T-cell (primary cell): Measurements from ENCODE around the gene FHIP1A. TPM values are rescaled to one million over a fixed set of nuclear protein-coding genes. Genes with fewer than 3 reads are reported as not detected.

Experiments
- ATAC-seq, 4 experiments: fragments of 200-7000 bp in 3 of 4; fragments of 150-1000 bp in 1 of 4; cut with Tn5 transposase; replicated peaks in 1 of 4; 1 replicate in 3 of 4; 2 replicates in 1 of 4; pipeline ENCODE4 v1.10.0; 2021; ENCODE audit warnings: moderate library complexity in 3 of 4, mild to moderate bottlenecking in 2 of 4, moderate number of reproducible peaks in 1 of 4
- CTCF ChIA-PET, 2 donors: fragments of 300-600 bp; sonication (Branson Sonifier 250); formaldehyde crosslinking; loops; one replicate each; lab custom pipeline; 2022; ENCODE audit warnings: antibody characterized with exemption in 2 of 2; lab: Charles Lee
- POLR2A ChIA-PET, 2 donors: fragments of 300-600 bp; sonication (Branson Sonifier 250); formaldehyde crosslinking; loops; one replicate each; lab custom pipeline; 2022; ENCODE audit warnings: antibody characterized with exemption in 2 of 2; lab: Charles Lee
- DNase-seq, 35 experiments: peaks; one replicate each; pipeline versions ENCODE4 v3.0.0 to v3.0.0-alpha.2; 2013 to 2023
- H3K27ac ChIP-seq: one replicate; pipeline ENCODE4 v1.5.1; 2013; ENCODE audit warnings: low read length
- H3K27me3 ChIP-seq, 2 experiments: replicated peaks in 1 of 2; 1 replicate in 1 of 2; 2 replicates in 1 of 2; pipeline versions ENCODE4 v1.6.1 to v1.7.0; 2013; ENCODE audit warnings: low read length in 1 of 2, mixed read lengths in 1 of 2; ENCODE audit not compliant: control insufficient read depth in 2 of 2, insufficient read depth in 2 of 2; ENCODE audit errors: extremely low read depth in 1 of 2
- H3K36me3 ChIP-seq, 2 donors: 1 replicate in 1 of 2; 2 replicates in 1 of 2; pipeline versions ENCODE4 v1.6.1 to v1.7.0; 2013; ENCODE audit warnings: low read length in 1 of 2; ENCODE audit not compliant: control insufficient read depth in 2 of 2, insufficient read depth in 1 of 2; ENCODE audit errors: extremely low read depth in 1 of 2
- H3K4me1 ChIP-seq, 2 experiments: 1 replicate in 1 of 2; 2 replicates in 1 of 2; pipeline versions ENCODE4 v1.6.1 to v1.7.0; 2013; ENCODE audit warnings: low read length in 2 of 2, mixed read lengths in 1 of 2; ENCODE audit not compliant: insufficient read depth in 2 of 2, control insufficient read depth in 1 of 2; ENCODE audit errors: extremely low read depth in 1 of 2
- H3K4me3 ChIP-seq, 2 donors: 1 replicate in 1 of 2; 2 replicates in 1 of 2; pipeline versions ENCODE4 v1.5.1 to v1.7.0; 2013; ENCODE audit warnings: mild to moderate bottlenecking in 2 of 2, low read length in 1 of 2, moderate library complexity in 1 of 2; ENCODE audit not compliant: control insufficient read depth in 1 of 2; ENCODE audit errors: extremely low read depth in 1 of 2
- H3K9me3 ChIP-seq: 2 replicates; pipeline ENCODE4 v1.7.0; 2013
- H3K27ac Mint-ChIP-seq, 2 donors: one replicate each; pipeline ENCODE4 v1.8.0; 2020 to 2021; ENCODE audit warnings: mild to moderate bottlenecking in 2 of 2, mixed read lengths in 2 of 2
- H3K27me3 Mint-ChIP-seq, 2 donors: one replicate each; pipeline ENCODE4 v1.8.0; 2021 to 2022; ENCODE audit warnings: mixed read lengths in 2 of 2
- H3K36me3 Mint-ChIP-seq: one replicate; pipeline ENCODE4 v1.8.0; 2021; ENCODE audit warnings: mixed read lengths
- H3K4me1 Mint-ChIP-seq, 3 donors: one replicate each; pipeline ENCODE4 v1.8.0; 2020 to 2022; ENCODE audit warnings: mixed read lengths in 3 of 3, mild to moderate bottlenecking in 1 of 3
- H3K4me3 Mint-ChIP-seq, 3 donors: one replicate each; pipeline ENCODE4 v1.8.0; 2020 to 2022; ENCODE audit warnings: mild to moderate bottlenecking in 3 of 3, mixed read lengths in 3 of 3, moderate library complexity in 3 of 3
- H3K9me3 Mint-ChIP-seq, 3 donors: one replicate each; pipeline ENCODE4 v1.8.0; 2020 to 2022; ENCODE audit warnings: mixed read lengths in 3 of 3
- WGBS: methylation state at CpG from one replicate; pipeline ENCODE4 v1.1.5; 2013; ENCODE audit warnings: missing lambda C conversion rate; ENCODE audit not compliant: insufficient coverage; 5-methylcytosine and 5-hydroxymethylcytosine counted together
- total RNA-seq, 35 experiments: library from RNA in 6 of 35; stranded (reverse) in 6 of 35; fragments of 120-200 nt in 1 of 35; gene quantifications; one replicate each; pipeline versions ENCODE4 v1.2.1 to v1.2.4 and lab custom pipeline; 2013 to 2026

The FHIP1A gene
- total RNA-seq, 5 donors from 2014 or later (not counting 1 experiment from before 2014, with no cell fraction given), result 1.1 to 2.7 (median 1.6) TPM

DNA sequence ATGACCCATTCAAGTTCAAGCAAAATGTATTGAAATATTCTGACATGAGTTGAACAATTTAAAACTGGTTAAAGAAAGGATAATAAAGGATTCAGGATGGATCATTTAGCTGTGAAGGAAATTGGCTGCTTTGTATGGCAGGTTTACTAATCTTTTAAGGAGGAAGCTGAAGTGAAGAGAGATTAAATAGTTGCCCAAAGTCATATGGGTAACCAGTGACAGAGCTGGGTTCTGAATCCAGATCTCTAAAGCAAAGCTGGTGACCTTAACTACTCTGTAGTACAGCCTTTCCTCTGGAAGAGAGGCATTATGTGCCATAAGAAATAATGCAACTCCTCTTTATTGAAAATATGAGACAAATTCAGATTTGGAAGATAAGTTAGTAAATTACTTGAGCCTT, 22.8 kb downstream of the FHIP1A start:
- CTCF ChIA-PET, result no interaction called here
- H3K36me3 ChIP-seq, result no peaks in the 10 kb centered on the region
- no peak for DNase-seq

DNA sequence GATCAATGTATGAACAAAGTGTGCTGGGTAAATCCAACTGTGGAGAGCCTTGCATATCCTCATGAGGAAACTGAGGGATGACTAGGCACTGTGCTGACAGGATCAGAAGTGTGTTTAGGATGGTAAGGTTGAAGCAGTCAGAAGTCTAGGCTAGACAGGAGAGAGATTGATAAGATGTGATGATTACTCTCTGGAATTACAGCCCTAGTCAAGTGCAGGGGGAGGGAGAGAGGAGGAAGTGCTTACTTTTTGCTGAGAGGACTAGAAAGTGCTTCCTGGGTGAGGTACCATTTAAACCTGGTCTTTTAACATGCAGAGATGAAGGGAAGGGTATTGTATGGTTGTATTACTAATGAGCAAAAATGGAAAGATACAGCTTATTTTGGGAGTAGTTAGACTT, 23.7 kb downstream of the FHIP1A start:
- Mint-ChIP-seq H3K27me3 (peaks cover 2 to 17% of the 10 kb centered on the region in 2 donors), H3K4me1 (no peaks in the 10 kb centered on the region), H3K36me3 (no peaks in the 10 kb centered on the region), H3K27ac (no peak overlapping the region), H3K9me3 (no peaks in the 10 kb centered on the region), H3K4me3 (no peak overlapping the region)
- POLR2A ChIA-PET, result no interaction called here
- Histone ChIP-seq H3K9me3 (no peaks in the 10 kb centered on the region), H3K4me3 (no peak overlapping the region), H3K27me3 (no peaks in the 10 kb centered on the region), H3K27ac (no peak overlapping the region), H3K4me1 (no peaks in the 10 kb centered on the region), H3K36me3 (no peaks in the 10 kb centered on the region)
- CTCF ChIA-PET, result no interaction called here
- no peak for DNase-seq
- ATAC-seq, result no peak

More for the DNA sequence above, 22.8 kb downstream of the FHIP1A start:
- Histone ChIP-seq H3K27me3 (no peaks in the 10 kb centered on the region), H3K4me3 (no peak overlapping the region), H3K4me1 (no peaks in the 10 kb centered on the region), H3K27ac (no peak overlapping the region), H3K9me3 (no peaks in the 10 kb centered on the region)
- no peaks in the 10 kb centered on the region for H3K36me3 Mint-ChIP-seq
- POLR2A ChIA-PET, result no interaction called here
- H3K27me3 Mint-ChIP-seq, result peaks cover 2 to 17% of the 10 kb centered on the region in 2 donors
- no peak for ATAC-seq
- no peaks in the 10 kb centered on the region for H3K9me3 Mint-ChIP-seq
- H3K4me3 Mint-ChIP-seq, result no peak overlapping the region
- no peaks in the 10 kb centered on the region for H3K4me1 Mint-ChIP-seq
- H3K27ac Mint-ChIP-seq, result no peak overlapping the region

DNA sequence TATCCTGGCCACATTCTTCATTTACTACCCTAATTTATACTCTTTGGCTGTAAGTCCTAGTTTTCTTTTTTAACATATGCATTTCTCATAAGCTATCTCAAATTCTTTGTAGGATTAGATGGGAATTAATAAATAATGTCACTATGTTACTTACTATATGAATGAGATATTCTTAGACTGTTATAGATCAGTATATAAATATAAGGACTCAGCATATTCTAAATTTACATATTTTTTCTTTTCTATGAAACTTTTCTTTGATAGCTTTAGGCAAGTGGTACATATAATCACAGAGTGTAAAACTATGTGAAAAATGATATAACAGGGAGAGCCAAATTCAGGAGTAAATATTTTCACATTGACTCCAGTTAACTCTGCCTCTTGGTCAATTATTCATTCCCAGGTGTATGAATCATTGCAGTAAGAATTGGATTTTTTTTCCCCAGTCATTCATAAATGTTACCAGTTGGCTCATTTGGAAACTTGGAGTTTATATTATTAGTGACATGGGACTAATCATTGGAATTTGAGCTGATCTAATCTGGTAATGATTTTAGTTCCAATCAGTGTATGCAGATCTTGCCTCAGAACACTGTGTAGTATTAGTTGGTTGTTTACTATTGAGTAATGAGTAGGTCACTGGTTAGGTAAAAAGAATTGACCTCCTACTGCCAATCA, 25.3 kb downstream of the FHIP1A start:
- Mint-ChIP-seq H3K9me3 (no peaks in the 10 kb centered on the region), H3K4me1 (no peaks in the 10 kb centered on the region), H3K4me3 (no peak overlapping the region), H3K36me3 (no peaks in the 10 kb centered on the region), H3K27ac (no peak overlapping the region), H3K27me3 (peaks cover 0 to 6% of the 10 kb centered on the region in 2 donors)
- Histone ChIP-seq H3K9me3 (no peaks in the 10 kb centered on the region), H3K4me3 (no peak overlapping the region), H3K4me1 (no peaks in the 10 kb centered on the region), H3K27ac (no peak overlapping the region), H3K27me3 (no peaks in the 10 kb centered on the region), H3K36me3 (no peaks in the 10 kb centered on the region)
- ChIA-PET CTCF (no interaction called here), POLR2A (no interaction called here)
- no peak for DNase-seq
- no peak for ATAC-seq

- H3K4me1 Mint-ChIP-seq, result no peaks in the 10 kb centered on the region
- H3K9me3 Mint-ChIP-seq, result no peaks in the 10 kb centered on the region
- no peak for ATAC-seq
- H3K27ac Mint-ChIP-seq, result no peak overlapping the region
- WGBS, result 50% methylated on average over 1 of the region's 4 CpGs
- no peak for DNase-seq
- ChIA-PET POLR2A (no interaction called here), CTCF (no interaction called here)
- H3K27me3 ChIP-seq, result no peaks in the 10 kb centered on the region
- H3K4me3 ChIP-seq, result no peak overlapping the region
- no peaks in the 10 kb centered on the region for H3K36me3 ChIP-seq
- H3K36me3 Mint-ChIP-seq, result no peaks in the 10 kb centered on the region
- H3K9me3 ChIP-seq, result no peaks in the 10 kb centered on the region
- H3K4me3 Mint-ChIP-seq, result no peak overlapping the region
- H3K27me3 Mint-ChIP-seq, result peaks cover 0 to 6% of the 10 kb centered on the region in 2 donors
- H3K27ac ChIP-seq, result no peak overlapping the region
- no peaks in the 10 kb centered on the region for H3K4me1 ChIP-seq
Measured at GRCh38 chr4:151436093-151436518, 27.1 kb downstream of the FHIP1A start.

GRCh38 chr4:151437505-151437904, 28.5 kb downstream of the FHIP1A start:
- Histone ChIP-seq H3K27ac (no peak overlapping the region), H3K4me3 (no peak overlapping the region), H3K4me1 (no peaks in the 10 kb centered on the region), H3K27me3 (no peaks in the 10 kb centered on the region), H3K9me3 (no peaks in the 10 kb centered on the region), H3K36me3 (no peaks in the 10 kb centered on the region)
- H3K27ac Mint-ChIP-seq, result no peak overlapping the region
- ChIA-PET POLR2A (no interaction called here), CTCF (no interaction called here)
- H3K4me1 Mint-ChIP-seq, result no peaks in the 10 kb centered on the region
- DNase-seq (no peak), ATAC-seq (no peak)
- WGBS, result no CpG with 5 or more reads among the region's 1 CpG
- H3K27me3 Mint-ChIP-seq, result peaks cover 0 to 2% of the 10 kb centered on the region in 2 donors
- H3K36me3 Mint-ChIP-seq, result no peaks in the 10 kb centered on the region
- H3K4me3 Mint-ChIP-seq, result no peak overlapping the region
- H3K9me3 Mint-ChIP-seq, result no peaks in the 10 kb centered on the region

DNA sequence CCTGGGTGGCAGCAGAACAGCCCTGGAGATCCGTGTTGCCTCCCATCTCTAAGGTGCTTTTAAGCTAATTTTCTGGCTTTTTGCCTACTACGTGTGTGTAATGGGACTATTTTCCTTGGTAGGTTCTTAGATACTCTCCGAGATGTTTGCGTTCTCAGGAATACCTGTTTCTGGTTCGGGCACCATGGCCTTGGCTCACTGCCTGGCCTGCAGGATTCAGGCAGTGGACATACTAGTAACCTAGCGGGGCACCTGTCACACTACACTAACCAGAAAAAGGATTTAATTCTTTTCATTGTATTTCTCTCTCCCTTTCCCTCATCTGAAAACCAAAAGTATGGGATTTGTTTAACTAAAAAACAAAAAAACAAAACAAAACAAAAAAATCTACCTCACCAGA, 29.2 kb downstream of the FHIP1A start:
- Mint-ChIP-seq H3K4me3 (no peak overlapping the region), H3K36me3 (no peaks in the 10 kb centered on the region), H3K9me3 (no peaks in the 10 kb centered on the region), H3K4me1 (no peaks in the 10 kb centered on the region), H3K27me3 (peaks cover 0 to under 1% of the 10 kb centered on the region in 2 donors), H3K27ac (no peak overlapping the region)
- WGBS, result 68% methylated on average over 2 of the region's 6 CpGs
- CTCF ChIA-PET, result interaction anchor here in 1 of 2 donors (0.7 kb wide), 1 partner anchor 1031 kb away, joined by 3 read pairs; no protein-coding TSS in a partner anchor
- ATAC-seq (no peak), DNase-seq (no peak)
- no peaks in the 10 kb centered on the region for H3K36me3 ChIP-seq
- H3K27me3 ChIP-seq, result peaks cover 0 to 3% of the 10 kb centered on the region in 2 experiments
- no peaks in the 10 kb centered on the region for H3K9me3 ChIP-seq
- H3K4me3 ChIP-seq, result no peak overlapping the region
- POLR2A ChIA-PET, result no interaction called here
- H3K4me1 ChIP-seq, result no peaks in the 10 kb centered on the region
- H3K27ac ChIP-seq, result no peak overlapping the region

DNA sequence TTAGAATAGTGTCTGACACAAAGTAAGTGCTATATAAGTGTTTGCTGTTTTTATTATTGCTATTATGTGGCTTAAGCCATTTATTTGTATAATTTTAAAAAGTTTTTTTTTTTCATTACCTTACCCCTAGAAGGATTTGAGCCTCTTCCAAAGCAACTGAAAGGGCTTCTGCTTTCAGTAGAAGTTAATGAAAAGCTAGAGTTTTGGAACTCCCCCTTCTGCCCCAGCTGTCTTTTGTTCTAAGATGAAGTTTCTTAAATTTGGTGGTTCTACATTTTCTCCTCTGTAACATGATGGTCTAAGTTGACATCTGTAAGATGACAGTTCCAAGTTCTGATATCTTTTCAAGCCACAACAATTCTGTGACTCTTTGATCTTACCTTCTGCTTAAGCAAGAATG, 30.3 kb downstream of the FHIP1A start:
- CTCF ChIA-PET, result no interaction called here
- no peak overlapping the region for H3K27ac Mint-ChIP-seq

More for the DNA sequence above, 30.3 kb downstream of the FHIP1A start:
- H3K4me1 Mint-ChIP-seq, result no peaks in the 10 kb centered on the region
- H3K27ac ChIP-seq, result no peak overlapping the region
- H3K4me3 ChIP-seq, result no peak overlapping the region
- no peaks in the 10 kb centered on the region for H3K9me3 ChIP-seq
- no peak for DNase-seq
- H3K27me3 Mint-ChIP-seq, result peaks cover 4 to 7% of the 10 kb centered on the region in 2 donors
- no peak for ATAC-seq
- no peaks in the 10 kb centered on the region for H3K4me1 ChIP-seq
- POLR2A ChIA-PET, result interaction anchor here in 1 of 2 donors (0.7 kb wide), 1 partner anchor 607 kb away, joined by 5 read pairs; no protein-coding TSS in a partner anchor
- H3K27me3 ChIP-seq, result peaks cover 0 to 5% of the 10 kb centered on the region in 2 experiments
- H3K9me3 Mint-ChIP-seq, result no peaks in the 10 kb centered on the region
- H3K36me3 ChIP-seq, result no peaks in the 10 kb centered on the region
- H3K36me3 Mint-ChIP-seq, result no peaks in the 10 kb centered on the region
- no peak overlapping the region for H3K4me3 Mint-ChIP-seq
